Measurements from ENCODE around the gene ACSS3. TPM values are rescaled to one million over a fixed set of nuclear protein-coding genes. Genes with fewer than 3 reads are reported as not detected.
"Not testable (repeated sequence)": the region's sequence is repeated elsewhere in the genome, so short reads cannot be mapped to it uniquely, and the experiment has no call there.

ACSS3 gene
- total RNA-seq = not detected
- polyA plus RNA-seq = not detected
- 0 to 0.08 (median 0) reads per million in 6 experiments for total RNA-seq

GRCh38 chr12:81077686-81078441 lies at the start of gene ACSS3:
TSS of gene ACSS3 (plus strand) at chr12:81078079. CDS start at chr12:81078121, 42 bp downstream.
- POLR2A ChIA-PET = no interaction called here
- H3K4me1 Mint-ChIP-seq = no peaks in the 10 kb centered on the region
- no peak within 1 kb of the TSS for H3K4me3 Mint-ChIP-seq
- peaks cover 0 to 21% (median 5%) of the 10 kb centered on the region in 9 donors for H3K9me3 Mint-ChIP-seq
- peaks cover 20 to 35% (median 25%) of the 10 kb centered on the region in 5 donors for H3K27me3 Mint-ChIP-seq
- no peak within 1 kb of the TSS for H3K27ac Mint-ChIP-seq
- ATAC-seq = no peak
- no peak for DNase-seq
- peaks cover 0 to 11% (median 0%) of the 10 kb centered on the region in 3 donors for H3K36me3 Mint-ChIP-seq

- DNase-seq = no peak
- ATAC-seq = no peak
- no peak overlapping the region for H3K4me3 Mint-ChIP-seq
- H3K9me3 Mint-ChIP-seq = peaks cover 0 to 5% (median 0%) of the 10 kb centered on the region in 9 donors
- POLR2A ChIA-PET = no interaction called here
- H3K27ac Mint-ChIP-seq = no peak overlapping the region
- no peaks in the 10 kb centered on the region for H3K4me1 Mint-ChIP-seq
- no peaks in the 10 kb centered on the region for H3K27me3 Mint-ChIP-seq
- no peaks in the 10 kb centered on the region for H3K36me3 Mint-ChIP-seq
Measured at GRCh38 chr12:81034926-81035325, 43.0 kb upstream of the ACSS3 start.

GRCh38 chr12:81039231-81039630 lies 38.6 kb upstream of the ACSS3 start:
- no peaks in the 10 kb centered on the region for H3K4me1 Mint-ChIP-seq
- no peaks in the 10 kb centered on the region for H3K36me3 Mint-ChIP-seq
- no peak overlapping the region for H3K4me3 Mint-ChIP-seq
- H3K9me3 Mint-ChIP-seq = peaks cover 0 to 13% (median 2%) of the 10 kb centered on the region in 9 donors
- DNase-seq (no peak), ATAC-seq (no peak)
- POLR2A ChIA-PET = no interaction called here
- no peak overlapping the region for H3K27ac Mint-ChIP-seq
- H3K27me3 Mint-ChIP-seq = no peaks in the 10 kb centered on the region

GRCh38 chr12:81043979-81044740 lies 33.7 kb upstream of the ACSS3 start:
- peaks cover 0 to 13% (median 5%) of the 10 kb centered on the region in 9 donors for H3K9me3 Mint-ChIP-seq
- POLR2A ChIA-PET = no interaction called here
- no peak for DNase-seq
- no peak overlapping the region for H3K27ac Mint-ChIP-seq
- no peak for ATAC-seq
- no peak overlapping the region for H3K4me3 Mint-ChIP-seq
- H3K4me1 Mint-ChIP-seq = no peaks in the 10 kb centered on the region
- H3K36me3 Mint-ChIP-seq = no peaks in the 10 kb centered on the region
- no peaks in the 10 kb centered on the region for H3K27me3 Mint-ChIP-seq

- DNase-seq, H3K4me3 Mint-ChIP-seq, H3K36me3 Mint-ChIP-seq, H3K4me1 Mint-ChIP-seq, ATAC-seq, H3K27ac Mint-ChIP-seq, POLR2A ChIA-PET, H3K27me3 Mint-ChIP-seq: not testable (repeated sequence)
- H3K9me3 Mint-ChIP-seq = peaks cover 4 to 24% (median 18%) of the 10 kb centered on the region in 9 donors
Measured at GRCh38 chr12:81064971-81065370, 12.9 kb upstream of the ACSS3 start.

- H3K9me3 Mint-ChIP-seq = peaks cover 0 to 26% (median 2%) of the 10 kb centered on the region in 9 donors
- ATAC-seq (no peak), DNase-seq (no peak)
- H3K4me1 Mint-ChIP-seq = no peaks in the 10 kb centered on the region
- no peak overlapping the region for H3K27ac Mint-ChIP-seq
- POLR2A ChIA-PET = no interaction called here
- H3K4me3 Mint-ChIP-seq = no peak overlapping the region
- H3K27me3 Mint-ChIP-seq = peaks cover 0 to 5% (median 0%) of the 10 kb centered on the region in 5 donors
- H3K36me3 Mint-ChIP-seq = no peaks in the 10 kb centered on the region
Measured at GRCh38 chr12:81070846-81071245, 7.0 kb upstream of the ACSS3 start.

GRCh38 chr12:81075539-81075938 lies 2.3 kb upstream of the ACSS3 start:
- H3K4me3 Mint-ChIP-seq = no peak overlapping the region
- H3K27me3 Mint-ChIP-seq = peaks cover 20 to 35% (median 25%) of the 10 kb centered on the region in 5 donors
- H3K9me3 Mint-ChIP-seq = peaks cover 0 to 21% (median 4%) of the 10 kb centered on the region in 9 donors
- ATAC-seq = no peak
- POLR2A ChIA-PET = no interaction called here
- DNase-seq = no peak
- peaks cover 0 to 11% (median 0%) of the 10 kb centered on the region in 3 donors for H3K36me3 Mint-ChIP-seq
- H3K4me1 Mint-ChIP-seq = no peaks in the 10 kb centered on the region
- no peak overlapping the region for H3K27ac Mint-ChIP-seq

- DNase-seq = no peak
Measured at GRCh38 chr12:81077329-81077685, 572 bp upstream of the ACSS3 start.

GRCh38 chr12:81078469-81079196 lies 754 bp downstream of the ACSS3 start:
- no peak for ATAC-seq
- H3K27ac Mint-ChIP-seq = no peak overlapping the region
- peaks cover 20 to 35% (median 25%) of the 10 kb centered on the region in 5 donors for H3K27me3 Mint-ChIP-seq
- DNase-seq = no peak
- no peaks in the 10 kb centered on the region for H3K4me1 Mint-ChIP-seq
- H3K9me3 Mint-ChIP-seq = peaks cover 0 to 21% (median 5%) of the 10 kb centered on the region in 9 donors
- H3K4me3 Mint-ChIP-seq = no peak overlapping the region
- peaks cover 0 to 11% (median 0%) of the 10 kb centered on the region in 3 donors for H3K36me3 Mint-ChIP-seq
- POLR2A ChIA-PET = no interaction called here

More at GRCh38 chr12:81077329-81077685, 572 bp upstream of the ACSS3 start:
- Mint-ChIP-seq H3K36me3 (peaks cover 0 to 11% (median 0%) of the 10 kb centered on the region in 3 donors), H3K4me3 (no peak overlapping the region), H3K4me1 (no peaks in the 10 kb centered on the region), H3K27me3 (peaks cover 20 to 35% (median 25%) of the 10 kb centered on the region in 5 donors), H3K9me3 (peaks cover 0 to 21% (median 5%) of the 10 kb centered on the region in 9 donors), H3K27ac (no peak overlapping the region)
- ATAC-seq = no peak
- POLR2A ChIA-PET = no interaction called here

GRCh38 chr12:81079280-81080076 lies 1.6 kb downstream of the ACSS3 start:
- Mint-ChIP-seq H3K9me3 (peaks cover 0 to 22% (median 6%) of the 10 kb centered on the region in 9 donors), H3K27ac (no peak overlapping the region), H3K4me3 (no peak overlapping the region), H3K4me1 (no peaks in the 10 kb centered on the region), H3K27me3 (peaks cover 20 to 35% (median 25%) of the 10 kb centered on the region in 5 donors), H3K36me3 (peaks cover 0 to 11% (median 0%) of the 10 kb centered on the region in 3 donors)
- POLR2A ChIA-PET = no interaction called here
- ATAC-seq (no peak), DNase-seq (no peak)

- Mint-ChIP-seq H3K27me3 (peaks cover 20 to 33% (median 25%) of the 10 kb centered on the region in 5 donors), H3K4me3 (no peak overlapping the region), H3K27ac (no peak overlapping the region), H3K9me3 (peaks cover 0 to 22% (median 6%) of the 10 kb centered on the region in 9 donors), H3K4me1 (no peaks in the 10 kb centered on the region), H3K36me3 (peaks cover 0 to 11% (median 0%) of the 10 kb centered on the region in 3 donors)
- ATAC-seq = no peak
- no peak for DNase-seq
- POLR2A ChIA-PET = no interaction called here
Measured at GRCh38 chr12:81080431-81080983, 2.6 kb downstream of the ACSS3 start.

- H3K27ac Mint-ChIP-seq = no peak overlapping the region
- peaks cover 0 to 11% (median 0%) of the 10 kb centered on the region in 3 donors for H3K36me3 Mint-ChIP-seq
- H3K4me1 Mint-ChIP-seq = no peaks in the 10 kb centered on the region
- H3K9me3 Mint-ChIP-seq = peaks cover 0 to 16% (median 5%) of the 10 kb centered on the region in 9 donors
- H3K4me3 Mint-ChIP-seq = no peak overlapping the region
- POLR2A ChIA-PET = no interaction called here
- H3K27me3 Mint-ChIP-seq = peaks cover 16 to 25% (median 21%) of the 10 kb centered on the region in 5 donors
- no peak for DNase-seq
- no peak for ATAC-seq
Measured at GRCh38 chr12:81081726-81082125, 3.8 kb downstream of the ACSS3 start.

Data from naive thymus-derived CD8-positive, alpha-beta T cell (primary cell).